ENCODE results near the gene ADGRV1.

The ADGRV1 gene

DNA sequence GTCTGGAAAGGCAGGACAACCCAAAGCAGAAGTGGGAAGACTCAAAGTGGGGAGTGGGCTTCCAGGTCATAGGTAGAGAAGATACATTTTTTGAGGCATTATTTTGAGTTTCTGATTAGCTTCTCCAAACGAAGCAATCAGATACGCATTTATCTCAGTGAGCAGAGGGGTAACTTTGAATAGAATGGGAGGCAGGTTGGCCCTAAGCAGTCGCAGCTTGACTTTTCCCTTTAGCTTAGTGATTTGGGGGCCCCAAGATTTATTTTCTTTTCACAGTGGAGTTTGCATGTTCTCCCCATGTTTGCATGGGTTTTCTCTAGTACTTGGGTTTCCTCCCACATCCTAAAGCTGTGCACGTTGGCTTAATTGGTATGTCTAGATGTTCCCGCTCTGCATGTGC lies 422.6 kb downstream of the ADGRV1 start:
- H3K4me3 ChIP-seq (ENCODE audit: insufficient read depth, low read length, poor library complexity, severe bottlenecking): no peak overlapping the region
- no peak overlapping the region for H3K27ac ChIP-seq (ENCODE audit: low read depth, low read length)
- no peak overlapping the region for H3K9ac ChIP-seq (ENCODE audit: low read length)
- H3K9me3 ChIP-seq (ENCODE audit: insufficient read depth, low read length): no peaks in the 10 kb centered on the region
- no peak for TF ChIP-seq EZH2phosphoT487 (conservative IDR thresholded peaks at IDR 0.05; ENCODE audit: low read length)
- TF ChIP-seq, protein P1, sequence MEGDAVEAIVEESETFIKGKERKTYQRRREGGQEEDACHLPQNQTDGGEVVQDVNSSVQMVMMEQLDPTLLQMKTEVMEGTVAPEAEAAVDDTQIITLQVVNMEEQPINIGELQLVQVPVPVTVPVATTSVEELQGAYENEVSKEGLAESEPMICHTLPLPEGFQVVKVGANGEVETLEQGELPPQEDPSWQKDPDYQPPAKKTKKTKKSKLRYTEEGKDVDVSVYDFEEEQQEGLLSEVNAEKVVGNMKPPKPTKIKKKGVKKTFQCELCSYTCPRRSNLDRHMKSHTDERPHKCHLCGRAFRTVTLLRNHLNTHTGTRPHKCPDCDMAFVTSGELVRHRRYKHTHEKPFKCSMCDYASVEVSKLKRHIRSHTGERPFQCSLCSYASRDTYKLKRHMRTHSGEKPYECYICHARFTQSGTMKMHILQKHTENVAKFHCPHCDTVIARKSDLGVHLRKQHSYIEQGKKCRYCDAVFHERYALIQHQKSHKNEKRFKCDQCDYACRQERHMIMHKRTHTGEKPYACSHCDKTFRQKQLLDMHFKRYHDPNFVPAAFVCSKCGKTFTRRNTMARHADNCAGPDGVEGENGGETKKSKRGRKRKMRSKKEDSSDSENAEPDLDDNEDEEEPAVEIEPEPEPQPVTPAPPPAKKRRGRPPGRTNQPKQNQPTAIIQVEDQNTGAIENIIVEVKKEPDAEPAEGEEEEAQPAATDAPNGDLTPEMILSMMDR (IDR thresholded peaks at IDR 0.05; ENCODE audit: insufficient read depth, low read length, poor library complexity, severe bottlenecking): no peak
- H4K20me1 ChIP-seq (ENCODE audit: low read depth, low read length): no peaks in the 10 kb centered on the region
- no peaks in the 10 kb centered on the region for H3F3A ChIP-seq (ENCODE audit: insufficient read depth)
- no peaks in the 10 kb centered on the region for H3K9me2 ChIP-seq (replicated peaks; ENCODE audit: insufficient read depth, low read length)
- no peaks in the 10 kb centered on the region for H3K36me3 ChIP-seq (ENCODE audit: low read length)
- no peak overlapping the region for H2AFZ ChIP-seq (ENCODE audit: low read depth, low read length, severe bottlenecking)
- H3K79me2 ChIP-seq (ENCODE audit: insufficient read depth, low read length): no peaks in the 10 kb centered on the region
- H3K27me3 ChIP-seq (ENCODE audit: low read length): no peaks in the 10 kb centered on the region
- no peak overlapping the region for H3K4me2 ChIP-seq (ENCODE audit: low read depth, low read length, poor library complexity, severe bottlenecking)

DNA sequence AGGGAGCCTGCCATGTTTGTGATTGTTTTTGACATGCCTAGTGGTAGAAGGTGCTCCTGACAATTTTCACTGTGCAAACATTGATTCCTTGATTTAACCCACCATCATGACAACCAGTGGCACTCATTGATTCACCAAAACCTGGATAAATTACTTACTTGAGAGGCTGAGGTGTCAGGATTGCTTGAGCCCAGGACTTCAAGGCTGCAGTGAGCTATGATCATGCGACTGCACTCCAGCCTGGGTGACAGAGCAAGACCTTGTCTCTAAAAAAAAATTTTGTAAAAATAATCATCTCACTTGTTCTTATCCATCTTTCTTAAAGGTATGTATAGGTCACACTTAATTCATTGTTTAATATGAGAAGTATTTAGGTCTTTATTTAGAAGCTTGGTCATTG lies 423.2 kb downstream of the ADGRV1 start:
- no peaks in the 10 kb centered on the region for H3K36me3 ChIP-seq (ENCODE audit: low read length)

GRCh38 chr5:90982576-90982975 lies 424.0 kb downstream of the ADGRV1 start:
- no peak overlapping the region for H3K9ac ChIP-seq (ENCODE audit: low read length)
- H3K27ac ChIP-seq (ENCODE audit: low read depth, low read length): no peak overlapping the region
- no peaks in the 10 kb centered on the region for H4K20me1 ChIP-seq (ENCODE audit: low read depth, low read length)
- H3K9me2 ChIP-seq (replicated peaks; ENCODE audit: insufficient read depth, low read length): no peaks in the 10 kb centered on the region
- no peak overlapping the region for H3K4me2 ChIP-seq (ENCODE audit: low read depth, low read length, poor library complexity, severe bottlenecking)
- no peaks in the 10 kb centered on the region for H3K27me3 ChIP-seq (ENCODE audit: low read length)
- H3K79me2 ChIP-seq (ENCODE audit: insufficient read depth, low read length): no peaks in the 10 kb centered on the region
- no peaks in the 10 kb centered on the region for H3F3A ChIP-seq (ENCODE audit: insufficient read depth)
- H3K36me3 ChIP-seq (ENCODE audit: low read length): no peaks in the 10 kb centered on the region
- no peaks in the 10 kb centered on the region for H3K9me3 ChIP-seq (ENCODE audit: insufficient read depth, low read length)
- no peak overlapping the region for H2AFZ ChIP-seq (ENCODE audit: low read depth, low read length, severe bottlenecking)
- TF ChIP-seq, protein P1 (IDR thresholded peaks at IDR 0.05; ENCODE audit: insufficient read depth, low read length, poor library complexity, severe bottlenecking): no peak
- no peak for TF ChIP-seq EZH2phosphoT487 (conservative IDR thresholded peaks at IDR 0.05; ENCODE audit: low read length)
- no peak overlapping the region for H3K4me3 ChIP-seq (ENCODE audit: insufficient read depth, low read length, poor library complexity, severe bottlenecking)

More for the DNA sequence above, 423.2 kb downstream of the ADGRV1 start:
- no peaks in the 10 kb centered on the region for H3K9me2 ChIP-seq (replicated peaks; ENCODE audit: insufficient read depth, low read length)
- no peak overlapping the region for H2AFZ ChIP-seq (ENCODE audit: low read depth, low read length, severe bottlenecking)
- no peaks in the 10 kb centered on the region for H3K79me2 ChIP-seq (ENCODE audit: insufficient read depth, low read length)
- TF ChIP-seq EZH2phosphoT487 (conservative IDR thresholded peaks at IDR 0.05; ENCODE audit: low read length): no peak
- TF ChIP-seq, protein P1 (IDR thresholded peaks at IDR 0.05; ENCODE audit: insufficient read depth, low read length, poor library complexity, severe bottlenecking): no peak
- no peaks in the 10 kb centered on the region for H3K9me3 ChIP-seq (ENCODE audit: insufficient read depth, low read length)
- H3K27me3 ChIP-seq (ENCODE audit: low read length): no peaks in the 10 kb centered on the region
- H4K20me1 ChIP-seq (ENCODE audit: low read depth, low read length): no peaks in the 10 kb centered on the region
- H3F3A ChIP-seq (ENCODE audit: insufficient read depth): no peaks in the 10 kb centered on the region
- no peak overlapping the region for H3K27ac ChIP-seq (ENCODE audit: low read depth, low read length)
- no peak overlapping the region for H3K9ac ChIP-seq (ENCODE audit: low read length)
- no peak overlapping the region for H3K4me3 ChIP-seq (ENCODE audit: insufficient read depth, low read length, poor library complexity, severe bottlenecking)
- H3K4me2 ChIP-seq (ENCODE audit: low read depth, low read length, poor library complexity, severe bottlenecking): no peak overlapping the region

All from SU-DHL-6 (cell line).